ENCODE measurements around the gene MYG1. TPM values are rescaled to one million over a fixed set of nuclear protein-coding genes. Genes with fewer than 3 reads are reported as not detected.

The MYG1 gene
- total and polyA plus RNA-seq, 2 of the 4 experiments (the other 2 are of a cell fraction), result 49.8 to 63.7 TPM

DNA sequence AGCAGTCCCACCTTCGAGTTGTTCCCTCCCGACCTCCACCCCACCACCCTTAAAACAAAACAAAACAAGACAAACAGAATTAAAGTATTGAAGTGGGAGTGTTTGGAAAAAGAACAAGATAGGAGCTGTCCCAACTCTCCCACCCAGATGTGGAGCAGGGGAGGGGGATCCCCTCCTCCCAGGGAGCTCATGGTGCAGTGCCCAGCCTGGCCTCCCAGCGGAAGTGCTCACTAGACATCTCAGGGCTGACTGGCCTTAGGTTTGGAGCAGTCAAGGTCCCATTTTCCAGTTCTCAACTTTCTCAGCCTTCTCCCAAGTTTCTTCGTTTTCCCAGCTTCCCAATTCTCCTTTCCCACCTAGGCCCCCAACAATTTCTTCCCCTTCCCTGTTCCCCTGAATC lies 33.8 kb downstream of the MYG1 start:
- in situ Hi-C loops (cut with MboI; ENCODE audit: low sequenced_read_pairs) (no loop called here), dilution Hi-C loops (cut with HindIII; ENCODE audit: low sequenced_read_pairs, unreplicated experiment) (no loop called here), intact Hi-C loops (cut with micrococcal nuclease) (no loop called here)
- Histone ChIP-seq H3K14ac (replicated peaks; ENCODE audit: low read depth, low read length) (no peak overlapping the region), H3K56ac (ENCODE audit: extremely low read depth, insufficient read depth, low read length) (no peak overlapping the region), H3K4me1 (ENCODE audit: control insufficient read depth, insufficient read depth, low read length) (no peaks in the 10 kb centered on the region), H2AFZ (replicated peaks; ENCODE audit: low read length, poor library complexity) (no peak overlapping the region), H3K9ac (ENCODE audit: low read depth, low read length) (no peak overlapping the region), H3K36me3 (ENCODE audit: control insufficient read depth, insufficient read depth, low read length) (no peaks in the 10 kb centered on the region), H4K20me1 (ENCODE audit: insufficient read depth, low read length) (no peaks in the 10 kb centered on the region), H3K9me1 (ENCODE audit: insufficient read depth, low read length) (peaks cover 6% of the 10 kb centered on the region; the same call in 1 of the 2 replicates), H4K91ac (ENCODE audit: insufficient read depth, low read depth, low read length) (no peak overlapping the region), H3K4me2 (ENCODE audit: low read depth, low read length) (no peak overlapping the region), H4K8ac (ENCODE audit: low read depth in 2 of 2, low read length in 2 of 2) (no peak overlapping the region), H3K27ac (ENCODE audit: insufficient read depth, low read length) (no peak overlapping the region), H2AK9ac (replicated peaks; ENCODE audit: low read depth, low read length, poor library complexity) (no peak overlapping the region), H3K79me1 (ENCODE audit: low read depth in 1 of 2, low read length in 2 of 2) (no peaks in the 10 kb centered on the region), H4K5ac (ENCODE audit: low read depth, low read length) (no peak overlapping the region), H2BK20ac (ENCODE audit: low read depth, low read length) (no peak overlapping the region), H3K27me3 (ENCODE audit: control insufficient read depth, insufficient read depth, low read length) (peaks cover 77% of the 10 kb centered on the region), H2BK5ac (ENCODE audit: low read depth, low read length, poor library complexity, severe bottlenecking) (no peak overlapping the region), H2BK15ac (ENCODE audit: low read depth, low read length) (no peak overlapping the region), H3K4ac (ENCODE audit: low read depth, low read length) (no peak overlapping the region), H3K18ac (ENCODE audit: low read depth, low read length) (no peak overlapping the region), H3K4me3 (ENCODE audit: insufficient read depth, low read depth, low read length) (no peak overlapping the region), H3K9me3 (ENCODE audit: control insufficient read depth, insufficient read depth, low read length) (no peaks in the 10 kb centered on the region), H2BK120ac (ENCODE audit: low read depth, low read length) (no peak overlapping the region), H2AK5ac (ENCODE audit: low read depth, low read length) (no peak overlapping the region), H3K23ac (ENCODE audit: low read depth, low read length) (no peak overlapping the region)
- DNase-seq, result no peak
- WGBS, 2 experiments (ENCODE audit: extremely low coverage in 2 of 2, insufficient read length in 1 of 2), result no CpG with 5 or more reads among the region's 4 CpGs
- CTCF ChIA-PET, result interaction anchor here (0.5 to 1.5 kb wide), 2 partner anchors 8 to 12 kb away, joined by 3 to 4 read pairs; no protein-coding TSS in a partner anchor
- POLR2A ChIA-PET (ENCODE audit: unreplicated experiment), result no interaction called here
- TF ChIP-seq CHD1 (IDR thresholded peaks at IDR 0.05; ENCODE audit: low read depth, low read length) (no peak), NFE2L2 (IDR thresholded peaks at IDR 0.05; ENCODE audit: low read depth, low read length) (no peak), MAFK (IDR thresholded peaks at IDR 0.05; ENCODE audit: low read depth, low read length) (no peak)
- ATAC-seq (ENCODE audit: low read depth), result no peak
- BruUV-seq (replicated peaks), result no TSS peak

Data from IMR-90 (cell line).